GM21529 (cell line): ENCODE measurements around the gene MYOCD.
"Not testable (repeated sequence)": the region's sequence is repeated elsewhere in the genome, so short reads cannot be mapped to it uniquely, and the experiment has no call there.

ENCODE experiments used
- ATAC-seq: cut with Tn5 transposase; IDR thresholded peaks from one replicate; pipeline ENCODE4 v1.9.1; 2021; ENCODE audit not compliant: unreplicated experiment

Gene MYOCD

DNA sequence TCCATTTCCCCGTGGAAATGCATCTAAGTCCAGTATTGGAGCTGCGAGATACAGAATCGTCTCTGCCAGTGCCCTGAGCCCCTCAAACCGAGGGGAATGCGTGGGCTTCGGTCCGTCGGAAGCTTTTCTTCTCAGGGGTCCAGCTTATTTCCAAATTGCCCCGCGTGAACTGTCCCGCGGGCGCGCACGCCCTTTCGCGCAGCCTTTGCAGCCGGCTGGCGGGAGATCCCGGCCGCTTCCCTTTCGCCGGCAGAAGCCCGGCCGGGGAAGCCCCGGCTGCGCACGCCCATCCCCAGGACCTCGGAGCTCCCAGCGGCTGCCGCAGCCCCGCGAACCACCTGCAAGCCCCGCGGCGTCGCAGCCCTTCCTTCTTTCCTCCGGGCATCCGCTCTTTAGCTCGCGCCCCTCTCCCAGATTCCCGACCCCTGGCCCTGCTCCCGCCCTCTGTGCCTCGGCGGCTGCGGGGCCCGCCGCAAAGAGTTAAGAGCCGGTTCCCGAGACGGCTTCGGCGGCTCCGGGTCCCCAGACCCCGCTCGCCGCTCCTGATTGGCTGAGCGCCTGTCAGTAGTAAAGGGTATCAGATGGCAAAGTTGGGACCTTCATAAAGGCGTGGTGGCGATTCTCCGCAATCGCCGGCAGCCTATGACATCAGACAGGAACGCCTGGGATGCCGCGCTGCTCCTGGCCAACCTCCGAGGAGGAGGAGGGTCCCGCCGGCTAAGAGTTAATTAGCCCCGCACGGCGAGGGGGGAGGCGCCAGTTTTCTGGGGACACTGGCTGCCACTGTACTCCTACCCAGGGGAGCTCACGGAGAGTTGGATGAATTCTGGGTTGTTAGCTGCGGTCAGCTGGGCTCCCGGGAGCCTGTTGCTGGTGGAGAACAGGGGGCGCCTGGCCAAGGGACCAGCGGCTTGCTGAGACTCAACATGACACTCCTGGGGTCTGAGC is at the start of gene MYOCD:
TSS of gene MYOCD (plus strand) at position 628 of the 948 bp plus-strand sequence. CDS start at position 927, 299 bp downstream.
- ATAC-seq = no peak

- ATAC-seq = no peak
These were observed 49.5 kb upstream of the MYOCD start for GRCh38 chr17:12616161-12616560.

GRCh38 chr17:12618557-12618956 is 47.1 kb upstream of the MYOCD start:
- no peak for ATAC-seq

- ATAC-seq = no peak
These were observed 46.1 kb upstream of the MYOCD start for GRCh38 chr17:12619459-12620199.

DNA sequence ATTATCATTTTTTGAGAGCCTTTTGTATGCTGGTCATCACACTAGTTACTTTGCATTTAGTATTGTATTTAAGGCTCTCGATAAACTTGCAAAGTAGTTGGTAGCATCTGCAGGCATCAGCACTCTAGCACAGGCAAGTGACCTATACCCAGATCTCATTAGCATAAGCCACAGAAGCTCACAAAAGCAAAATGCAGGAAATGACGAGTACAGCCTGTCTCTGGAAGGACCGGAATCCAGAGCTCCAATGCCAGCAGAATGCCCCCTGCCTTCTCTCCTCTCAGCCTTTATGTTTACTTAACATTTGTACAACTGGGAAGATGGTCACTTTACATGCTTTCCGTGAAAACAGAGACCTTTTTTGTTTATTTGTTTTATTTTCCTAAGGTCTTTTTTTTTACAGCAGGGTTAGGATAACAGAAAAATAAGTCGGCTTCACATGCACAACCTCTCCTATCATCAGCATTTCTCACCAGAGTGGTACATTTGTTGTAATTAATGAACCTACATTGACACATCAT is 45.4 kb upstream of the MYOCD start:
- no peak for ATAC-seq

DNA sequence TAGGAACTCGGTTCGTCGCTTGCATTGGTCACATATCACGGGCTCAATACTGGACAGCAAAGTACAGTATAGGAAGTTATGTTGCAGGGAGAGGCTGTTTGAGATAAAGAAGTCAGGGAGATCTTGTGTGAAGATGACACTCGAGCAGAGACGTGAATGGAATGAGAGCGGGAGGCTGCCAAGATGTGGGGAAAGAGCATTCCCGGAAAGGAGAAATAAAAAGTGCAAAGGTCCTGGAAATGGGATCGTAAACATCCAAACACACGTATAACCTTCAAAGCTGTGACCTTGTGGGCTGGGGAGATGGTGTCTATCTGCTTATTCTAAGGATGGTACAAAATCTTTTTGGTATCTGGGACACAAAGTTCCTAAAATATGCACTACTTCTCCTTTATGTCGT is 43.0 kb upstream of the MYOCD start:
- no peak for ATAC-seq

DNA sequence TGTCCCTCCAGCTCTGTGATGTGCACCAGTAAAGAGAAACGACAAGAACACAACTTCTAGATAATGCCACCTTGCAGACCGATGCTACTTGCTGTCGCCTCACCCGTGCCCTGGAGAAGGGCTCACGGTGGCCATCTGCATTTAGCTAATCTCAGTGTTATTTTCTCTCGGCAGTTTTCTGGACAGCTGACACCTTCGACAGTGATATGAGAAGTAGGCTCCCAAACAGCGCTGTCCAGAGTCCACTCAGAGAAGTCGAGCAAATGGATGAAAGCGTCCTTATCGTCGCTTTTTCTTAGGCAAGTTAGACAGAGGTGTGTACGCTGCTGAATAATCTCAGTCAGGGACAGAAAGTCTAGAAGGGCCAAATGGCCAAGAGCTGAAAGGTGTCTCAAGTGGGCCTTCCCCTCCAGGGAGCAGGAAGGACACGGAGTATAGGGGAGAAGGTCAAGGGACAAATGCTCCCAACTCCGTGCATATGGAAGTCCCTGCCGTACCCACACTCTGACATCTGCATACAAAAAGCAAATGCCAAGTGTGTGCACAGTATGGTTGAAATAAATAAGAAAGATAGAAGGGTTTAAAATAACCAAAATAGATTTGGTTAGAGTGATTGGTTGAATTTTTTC is 42.4 kb upstream of the MYOCD start:
- ATAC-seq = no peak

GRCh38 chr17:12624211-12624610 is 41.5 kb upstream of the MYOCD start:
- no peak for ATAC-seq

DNA sequence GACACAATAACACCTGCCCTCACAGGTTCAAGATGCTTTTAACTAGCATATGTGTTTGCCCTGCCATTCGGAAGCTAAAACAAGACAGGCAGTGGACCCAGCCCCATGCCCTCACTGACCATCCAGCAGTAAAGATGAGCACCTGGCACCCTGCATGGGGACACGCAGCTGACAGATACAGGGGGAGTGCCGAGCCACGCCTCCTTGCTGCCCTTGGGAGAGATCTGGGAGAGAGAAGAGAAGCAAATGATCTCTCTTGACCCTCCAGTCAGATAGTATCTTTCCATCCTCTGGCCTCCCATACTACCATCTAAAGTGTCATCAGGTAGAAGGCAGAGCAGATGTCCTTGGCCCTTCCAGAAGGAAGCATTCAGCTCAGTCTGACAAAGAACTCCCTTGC is 40.6 kb upstream of the MYOCD start:
- ATAC-seq = no peak

GRCh38 chr17:12627177-12627629 is 38.5 kb upstream of the MYOCD start:
- ATAC-seq = no peak

- ATAC-seq = no peak
These were observed 37.8 kb upstream of the MYOCD start for GRCh38 chr17:12627781-12628451.

DNA sequence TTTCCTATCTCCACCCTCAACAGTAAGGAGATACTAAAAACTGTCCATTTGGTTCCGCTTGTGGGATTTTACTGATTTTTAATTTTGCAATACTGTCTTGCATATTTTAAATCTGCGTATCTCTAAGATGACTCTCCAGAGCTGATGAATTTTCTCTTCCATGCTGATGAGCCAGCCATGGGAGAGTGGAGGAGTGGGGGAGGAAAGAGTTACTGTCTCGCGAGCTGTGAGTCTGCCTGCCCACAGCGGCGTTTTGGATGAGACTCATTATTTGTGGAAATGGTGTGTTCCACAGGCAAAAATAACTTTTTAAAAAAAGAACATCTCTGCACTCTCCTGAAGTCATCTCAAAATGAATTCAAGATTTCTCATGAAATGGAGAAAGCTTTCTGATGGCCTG is 34.6 kb upstream of the MYOCD start:
- ATAC-seq = no peak

GRCh38 chr17:12632785-12633184 is 32.9 kb upstream of the MYOCD start:
- ATAC-seq = no peak

GRCh38 chr17:12634789-12635414 is 30.8 kb upstream of the MYOCD start:
- ATAC-seq = no peak

- ATAC-seq = not testable (repeated sequence)
These were observed 29.7 kb upstream of the MYOCD start for GRCh38 chr17:12635996-12636395.

- no peak for ATAC-seq
These were observed 28.7 kb upstream of the MYOCD start for GRCh38 chr17:12637015-12637414.

GRCh38 chr17:12637745-12638651 is 27.7 kb upstream of the MYOCD start:
- ATAC-seq = no peak

GRCh38 chr17:12640364-12640763 is 25.3 kb upstream of the MYOCD start:
- ATAC-seq = no peak

GRCh38 chr17:12641084-12641483 is 24.6 kb upstream of the MYOCD start:
- ATAC-seq = no peak
